Fibroblast of villous mesenchyme (primary cell): Measurements from ENCODE around the gene GRB10. TPM values are rescaled to one million over a fixed set of nuclear protein-coding genes. Genes with fewer than 3 reads are reported as not detected.

ENCODE experiments used
- DNase-seq: peaks from one replicate; pipeline ENCODE4 v3.0.0-alpha.2; 2010; ENCODE audit warnings: low read depth
- H3K4me3 ChIP-seq: 2 replicates; pipeline ENCODE4 v1.5.1; 2011; ENCODE audit warnings: low read depth, mild to moderate bottlenecking, low read length
- CTCF ChIP-seq: IDR thresholded peaks from 2 replicates; pipeline ENCODE4 v1.5.1; 2012; ENCODE audit warnings: low read depth, mild to moderate bottlenecking, low read length; ENCODE audit not compliant: insufficient read depth
- total RNA-seq: library from RNA; depleted of rRNA; stranded (reverse); fragments of >200 nt; gene quantifications from 2 replicates; pipeline ENCODE4 v1.2.3, GENCODE V29; 2012

Gene GRB10
- total RNA-seq, 1 donor, result 23.3 TPM

- no peak overlapping the region for H3K4me3 ChIP-seq
- no peak for DNase-seq
- no peak for TF ChIP-seq CTCF
Observed at GRCh38 chr7:50824882-50825281, 42.2 kb upstream of the GRB10 start.

- H3K4me3 ChIP-seq, result no peak overlapping the region
- no peak for TF ChIP-seq CTCF
- no peak for DNase-seq
Observed at GRCh38 chr7:50822706-50823105, 40.0 kb upstream of the GRB10 start.

GRCh38 chr7:50822110-50822509, 39.4 kb upstream of the GRB10 start:
- peak; percentile 46 for DNase-seq
- no peak overlapping the region for H3K4me3 ChIP-seq
- TF ChIP-seq CTCF, result no peak

- no peak overlapping the region for H3K4me3 ChIP-seq
- TF ChIP-seq CTCF, result no peak
- peak; percentile 37 for DNase-seq
Observed at GRCh38 chr7:50821457-50822008, 38.8 kb upstream of the GRB10 start.

- no peak for TF ChIP-seq CTCF
- no peak for DNase-seq
- no peak overlapping the region for H3K4me3 ChIP-seq
Observed at GRCh38 chr7:50818324-50818723, 35.6 kb upstream of the GRB10 start.

GRCh38 chr7:50817561-50817960, 34.9 kb upstream of the GRB10 start:
- no peak for TF ChIP-seq CTCF
- DNase-seq, result no peak
- H3K4me3 ChIP-seq, result no peak overlapping the region

- no peak for DNase-seq
- no peak for TF ChIP-seq CTCF
- H3K4me3 ChIP-seq, result no peak overlapping the region
Observed at GRCh38 chr7:50815138-50815537, 32.4 kb upstream of the GRB10 start.
